Brain pericyte (primary cell): Measurements from ENCODE around the gene XPO6.
"Not testable (repeated sequence)": the region's sequence is repeated elsewhere in the genome, so short reads cannot be mapped to it uniquely, and the experiment has no call there.

Experiments
- DNase-seq: peaks from one replicate; pipeline ENCODE4 v3.0.0-alpha.2; 2012; ENCODE audit warnings: low read depth, low spot score

Gene XPO6

DNA sequence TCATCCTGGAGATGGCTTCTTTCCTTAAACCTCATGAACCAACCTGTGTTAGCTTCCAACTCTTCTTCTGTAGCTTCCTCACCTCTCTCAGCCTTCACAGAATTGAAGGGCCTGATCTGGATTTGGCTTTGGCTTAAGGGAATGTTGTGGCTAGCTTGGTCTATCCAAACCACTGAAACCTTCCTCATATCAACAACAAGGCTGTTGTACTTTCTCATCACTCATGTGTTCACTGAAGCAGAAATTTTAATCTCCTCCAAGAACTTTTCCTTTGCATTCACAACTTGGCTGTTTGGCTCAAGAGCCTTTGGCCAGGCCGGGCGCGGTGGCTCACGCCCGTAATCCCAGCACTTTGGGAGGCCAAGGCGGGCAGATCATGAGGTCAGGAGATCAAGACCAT is 95.9 kb downstream of the XPO6 start:
- not testable (repeated sequence) for DNase-seq

DNA sequence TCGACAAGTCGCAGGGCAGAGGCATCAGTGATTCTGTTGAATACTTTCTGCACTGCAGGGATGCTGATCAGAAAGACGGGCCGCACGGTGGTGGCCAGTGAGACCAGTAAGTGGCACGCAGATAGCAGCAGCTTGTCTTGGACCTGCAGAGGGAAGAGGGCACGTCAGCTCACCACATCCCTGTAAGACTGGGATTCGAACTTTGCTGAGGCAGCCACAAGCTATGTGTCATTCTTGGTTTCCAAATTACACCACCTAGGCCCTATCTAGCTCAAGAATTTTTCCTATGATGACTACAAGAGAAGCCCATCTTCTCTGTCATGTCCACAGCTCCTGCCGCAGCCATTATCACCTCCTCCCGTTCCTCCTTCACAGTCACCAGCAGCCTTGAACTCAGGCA is 98.9 kb downstream of the XPO6 start:
- no peak for DNase-seq

DNA sequence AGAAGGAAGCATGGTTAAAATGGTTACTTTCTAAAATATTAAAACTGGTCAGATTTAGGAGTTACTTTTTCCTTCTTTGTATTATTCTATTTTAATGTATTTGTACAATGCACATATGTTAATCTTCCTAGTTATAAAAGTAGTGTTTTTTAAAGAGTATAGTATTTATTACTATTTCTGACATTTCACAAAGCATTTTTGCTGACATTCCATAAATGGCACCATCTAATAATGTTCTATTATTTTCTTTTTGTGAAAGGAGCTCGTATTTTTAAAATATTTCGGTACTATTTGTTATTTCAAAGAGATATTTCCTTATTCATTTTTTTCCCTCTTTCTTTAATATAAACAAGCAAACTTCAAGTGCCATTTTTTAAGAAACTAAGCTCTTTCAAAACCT is 100.8 kb downstream of the XPO6 start:
- no peak for DNase-seq

DNA sequence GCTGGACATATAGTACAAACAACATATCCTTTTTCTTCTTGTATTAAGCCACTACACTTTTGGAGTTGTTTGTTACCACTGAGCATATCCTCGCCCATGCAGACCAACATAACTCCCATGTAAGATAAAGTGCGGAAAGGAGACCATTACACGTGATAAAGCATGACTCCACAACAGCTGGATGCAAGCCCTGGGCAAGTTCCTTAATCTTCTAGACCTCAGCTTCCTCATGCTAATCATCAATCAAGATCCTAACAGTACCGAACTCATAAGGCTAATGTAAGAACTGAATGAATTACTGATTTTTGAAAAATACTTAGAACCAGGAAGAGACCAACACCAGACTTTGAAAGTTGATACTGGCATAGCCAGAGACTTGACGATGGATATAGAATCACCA is 101.3 kb downstream of the XPO6 start:
- DNase-seq: no peak

DNA sequence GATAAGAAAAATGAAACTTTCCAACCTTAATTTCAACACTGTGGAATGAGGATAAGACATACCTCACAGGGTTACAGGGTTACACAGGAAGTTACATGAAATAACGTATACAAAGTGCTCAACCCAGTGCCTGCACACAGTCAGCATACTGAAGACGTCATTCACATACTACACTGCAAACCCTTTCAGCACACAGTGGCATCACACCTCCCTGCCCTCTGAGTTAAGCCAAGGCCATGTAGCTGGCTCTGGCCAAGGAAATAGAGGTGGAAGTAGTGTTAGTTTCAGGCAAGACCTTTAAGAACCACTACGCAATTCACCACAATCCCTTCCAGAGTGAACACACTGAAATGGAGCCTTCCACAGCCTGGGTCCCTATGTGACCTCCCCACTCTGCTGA is 101.7 kb downstream of the XPO6 start:
- DNase-seq: no peak

DNA sequence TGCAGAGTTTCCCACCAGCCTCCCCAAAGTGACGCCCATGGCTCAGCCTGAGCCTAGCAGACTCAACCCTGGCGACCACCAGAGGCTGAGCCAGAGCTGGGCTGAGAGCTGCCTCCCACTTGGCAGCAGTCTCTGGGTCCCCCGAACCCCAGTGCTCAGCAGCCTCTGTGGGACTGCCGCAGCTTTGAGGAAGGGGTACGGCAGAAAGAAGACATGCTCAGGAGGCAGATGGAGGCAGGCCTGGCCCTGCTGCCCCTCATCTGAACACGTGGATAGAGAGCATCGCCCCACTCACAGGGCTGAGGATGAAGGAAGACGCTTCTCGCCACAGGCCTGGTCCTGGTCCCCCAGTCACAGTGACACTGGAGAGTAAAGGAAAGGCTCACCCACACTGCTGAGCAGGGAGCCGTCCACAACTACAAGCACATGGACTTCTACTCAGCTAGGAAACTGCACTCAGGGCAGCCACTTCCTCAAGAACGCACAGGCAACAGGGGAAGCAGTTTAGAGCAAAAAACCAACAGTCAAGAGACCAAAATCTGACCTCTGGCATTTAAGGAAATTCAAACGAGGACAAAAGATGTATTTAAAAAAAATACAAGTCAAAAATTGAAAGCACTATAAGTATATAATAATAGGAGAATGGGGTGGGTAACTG is 103.0 kb downstream of the XPO6 start:
- no peak for DNase-seq

DNA sequence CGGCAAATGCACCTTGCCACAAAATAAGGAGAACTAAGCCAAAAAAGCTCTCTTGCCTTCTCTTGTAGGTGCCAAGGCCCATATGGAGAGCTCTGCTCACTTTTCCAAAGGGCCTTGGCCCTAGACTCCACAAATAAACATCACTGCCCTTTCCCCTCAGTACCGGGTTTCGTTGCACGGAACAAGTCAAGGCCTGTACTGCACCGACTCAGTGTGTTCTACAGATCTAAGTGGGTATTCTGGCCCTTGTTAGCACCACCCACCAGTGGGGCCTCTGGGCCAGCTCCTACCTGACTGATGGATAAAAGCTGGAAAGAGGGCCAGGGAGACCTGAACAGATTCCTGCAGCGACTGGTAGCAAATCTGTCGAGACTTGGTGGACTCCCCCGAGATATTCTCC is 104.5 kb downstream of the XPO6 start:
- DNase-seq: no peak

DNA sequence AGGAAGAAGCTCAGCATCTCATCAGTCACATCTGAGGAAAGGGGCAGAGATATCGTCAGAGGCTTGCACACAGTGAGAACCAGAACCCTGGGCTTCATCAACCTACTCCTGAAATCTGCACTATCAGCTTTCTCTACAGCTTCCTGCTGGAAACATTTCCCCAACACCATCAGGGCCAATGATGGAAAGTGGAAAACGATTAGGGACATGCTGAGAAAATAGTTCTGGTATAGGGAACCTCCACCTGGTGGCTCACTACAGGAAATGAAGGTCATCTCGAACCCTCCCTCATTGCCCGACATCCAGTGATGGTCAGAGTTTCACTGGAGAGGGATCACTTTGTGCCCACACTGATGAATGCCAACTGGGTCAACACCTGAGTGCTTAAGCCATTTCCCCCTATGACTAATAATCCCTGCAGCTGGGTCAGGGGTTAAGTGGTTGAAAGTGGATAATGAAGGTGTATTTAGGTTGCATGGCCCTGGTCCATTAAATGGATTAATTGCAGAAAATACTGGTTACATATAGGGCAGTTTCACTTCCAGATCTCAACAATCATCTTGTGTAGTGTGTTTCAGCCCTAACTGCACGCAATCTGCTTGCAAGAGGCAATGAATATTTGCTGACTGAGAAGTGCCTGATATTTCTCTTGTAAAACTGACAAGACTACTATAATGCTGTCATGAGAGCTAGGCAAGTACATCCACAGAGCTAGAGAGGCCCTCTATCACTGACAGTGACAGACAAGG is 105.1 kb downstream of the XPO6 start:
- no peak for DNase-seq

DNA sequence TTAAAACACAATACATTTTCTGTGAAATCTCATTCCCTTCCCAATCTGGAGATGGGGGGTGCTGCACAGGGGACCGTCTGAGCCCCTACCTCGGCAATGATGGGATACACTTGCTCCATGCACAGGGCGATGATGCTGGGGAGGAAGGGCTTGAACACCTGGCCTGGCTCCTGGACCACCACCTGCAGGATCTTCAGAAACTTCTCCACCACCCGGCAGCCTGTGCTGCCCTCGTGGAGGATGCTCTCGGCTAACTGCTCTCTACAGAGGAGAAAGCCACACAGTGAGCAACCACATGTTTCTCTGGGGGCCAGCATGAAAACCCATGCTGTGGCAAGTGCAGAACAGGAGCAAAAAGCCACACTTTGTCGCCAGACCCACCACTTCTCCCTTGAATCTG is 105.8 kb downstream of the XPO6 start:
- DNase-seq: no peak

DNA sequence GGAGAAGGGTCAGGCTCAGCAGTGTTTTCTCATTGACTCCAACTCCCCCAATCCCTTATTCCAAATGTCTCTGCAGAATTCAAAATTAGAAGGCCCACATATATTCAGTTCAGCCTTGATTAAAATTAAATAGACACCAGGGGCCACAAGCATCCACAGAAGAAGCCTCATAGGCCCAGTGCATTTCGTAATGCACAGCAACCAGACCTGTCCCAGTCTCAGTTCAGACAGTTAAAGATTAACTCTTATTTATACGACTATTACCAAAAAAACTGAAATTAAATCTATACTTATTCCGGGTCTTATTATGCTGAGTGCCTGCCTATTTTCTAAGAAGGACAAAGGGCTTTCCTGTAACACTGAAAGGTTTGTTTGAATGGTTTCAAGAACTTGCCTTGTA is 106.5 kb downstream of the XPO6 start:
- no peak for DNase-seq

DNA sequence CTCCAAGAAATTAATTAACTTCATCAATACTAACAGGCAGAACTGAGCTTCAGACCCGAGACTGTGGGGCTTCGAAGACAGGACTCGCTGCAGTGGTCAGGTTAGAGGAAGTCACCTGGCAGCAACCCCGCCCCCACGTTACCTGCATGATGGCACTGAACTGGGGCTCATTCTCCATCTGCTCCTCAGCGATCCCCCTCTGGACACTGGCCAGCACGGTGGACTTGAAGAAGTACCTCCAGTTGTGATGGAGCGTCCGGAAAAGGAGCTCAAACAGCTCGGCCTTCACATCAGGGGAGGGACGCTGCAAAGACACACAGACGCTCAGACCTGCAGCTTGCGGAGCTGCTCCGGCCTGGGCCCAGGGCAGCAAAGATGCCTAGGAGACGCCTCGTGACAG is 107.4 kb downstream of the XPO6 start:
- DNase-seq: no peak

DNA sequence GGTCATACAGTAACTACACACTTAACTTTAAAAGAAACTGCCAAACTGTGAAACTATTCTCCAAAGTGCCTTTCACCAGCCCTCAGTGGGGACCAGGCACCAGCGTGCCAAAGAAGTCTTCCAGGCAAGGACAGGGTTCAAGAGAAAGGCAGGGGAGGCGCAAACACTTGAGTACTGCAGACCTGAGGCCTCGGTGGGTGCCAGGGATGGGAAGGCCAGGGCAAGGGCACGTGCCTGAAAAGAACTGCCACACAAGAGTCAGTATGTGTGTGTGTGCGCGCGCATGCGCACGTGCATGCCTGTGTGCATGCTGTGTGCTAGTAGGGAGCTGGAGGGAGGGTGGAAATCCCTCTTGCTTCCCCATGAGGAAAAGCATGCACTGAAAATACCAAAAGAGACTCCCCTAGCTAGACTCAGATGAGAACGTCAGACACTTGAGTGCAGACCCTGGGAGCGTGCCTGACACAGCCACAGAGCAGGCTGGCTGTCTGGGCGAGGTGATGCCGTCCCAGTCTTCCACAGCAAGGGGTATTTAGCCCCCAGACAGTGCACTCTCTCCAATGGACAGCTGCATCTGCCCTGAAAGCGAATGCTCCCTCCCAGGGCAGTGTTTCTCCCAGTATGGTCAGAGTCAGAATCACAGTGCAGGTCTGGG is 108.1 kb downstream of the XPO6 start:
- no peak for DNase-seq

DNA sequence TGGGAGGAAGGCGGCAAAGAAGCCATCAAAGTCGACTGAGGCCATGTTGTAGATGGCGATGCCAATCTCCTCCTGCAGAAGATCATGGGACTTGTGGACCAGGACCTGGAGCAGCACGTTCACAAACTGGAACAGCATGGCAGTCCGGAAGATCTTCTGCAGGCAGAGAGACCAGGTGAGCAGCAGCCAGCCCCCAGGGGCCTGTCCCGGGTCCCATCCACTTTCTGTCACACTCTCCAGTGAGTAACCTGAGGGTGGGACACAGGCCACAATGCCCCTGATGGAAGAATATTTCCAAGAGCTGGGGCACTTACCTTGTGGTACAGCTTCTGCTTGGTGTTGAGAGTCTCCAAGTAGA is 110.3 kb downstream of the XPO6 start:
- DNase-seq: no peak

DNA sequence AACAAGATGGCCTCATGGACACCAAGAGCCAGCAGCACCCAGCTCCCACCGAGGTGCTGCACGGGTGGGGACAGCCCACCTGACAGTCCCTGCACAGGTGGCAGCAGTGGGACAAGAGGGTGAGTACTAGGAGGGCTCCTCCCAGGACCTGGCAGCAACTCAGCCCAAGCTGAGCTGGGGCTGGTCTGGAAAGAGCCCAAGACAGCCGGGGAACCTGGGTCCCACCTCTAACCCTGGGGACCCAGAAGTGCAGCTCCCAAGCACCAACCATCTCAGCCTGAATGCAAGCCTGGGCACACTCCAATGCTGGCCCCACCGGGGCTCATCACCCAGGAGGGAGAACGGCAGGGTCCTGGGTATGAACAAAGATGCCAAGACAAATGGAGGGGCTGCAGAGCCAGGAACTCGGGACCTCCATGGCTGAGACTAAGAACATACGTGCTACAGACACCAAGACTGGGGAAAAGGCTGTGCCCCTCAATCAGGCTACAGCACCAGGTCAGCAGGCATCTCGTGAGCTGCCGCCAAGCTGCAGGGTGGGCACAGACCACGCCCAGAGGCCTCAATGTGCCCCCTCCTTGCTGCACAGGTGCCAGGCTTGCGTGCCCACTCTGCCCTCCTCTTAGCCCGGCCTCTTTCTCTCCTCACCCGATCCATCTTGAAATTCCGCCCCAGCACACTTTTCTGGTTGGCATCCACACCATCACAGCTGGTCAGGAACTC is 110.8 kb downstream of the XPO6 start:
- no peak for DNase-seq

DNA sequence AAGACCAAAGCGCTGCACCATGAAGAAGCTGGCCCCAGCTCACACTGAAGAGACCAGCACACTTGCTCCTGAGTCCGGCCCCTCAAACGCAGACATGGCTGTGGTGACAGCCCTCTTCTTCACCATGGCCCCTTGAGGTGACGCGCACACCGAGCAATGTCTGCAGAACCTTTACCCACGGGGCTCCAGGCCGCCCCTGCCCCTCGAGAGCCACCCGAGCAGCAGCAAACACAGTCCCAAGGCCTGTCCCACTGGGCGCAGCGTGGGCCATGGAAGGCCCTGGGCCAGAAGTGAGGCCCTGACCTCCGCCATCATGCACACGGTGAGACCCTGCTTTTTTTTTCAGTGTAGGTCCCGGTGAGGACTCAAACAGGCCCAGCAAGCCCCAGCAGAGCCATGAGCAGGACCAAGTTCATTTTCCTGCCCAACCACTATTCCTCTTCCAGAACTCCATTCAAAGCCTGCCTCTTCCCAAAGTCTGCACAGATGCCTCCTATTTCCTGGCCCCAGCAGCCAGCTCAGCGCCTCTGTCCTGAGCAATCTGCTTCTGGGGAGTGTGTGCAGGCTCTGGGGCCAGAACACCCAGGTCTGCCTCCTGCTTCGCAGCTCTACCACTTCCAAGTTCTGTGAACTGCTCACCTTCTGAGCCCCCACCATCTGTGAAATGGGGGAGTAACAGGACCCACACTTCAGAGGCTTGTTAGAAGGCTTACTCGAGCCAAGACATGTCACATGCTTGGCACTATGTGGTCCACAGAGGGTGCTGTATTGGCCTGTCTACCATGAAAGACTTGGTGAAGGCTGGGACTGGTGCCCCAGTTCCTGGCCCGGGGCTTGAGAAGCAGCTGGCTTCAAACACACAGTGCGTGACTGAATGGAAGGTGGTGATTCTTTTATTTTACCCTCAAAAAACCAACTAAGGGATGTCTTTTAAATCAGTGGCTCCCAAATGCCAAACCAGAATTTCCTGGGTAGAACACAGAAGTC is 112.5 kb downstream of the XPO6 start:
- DNase-seq: no peak

DNA sequence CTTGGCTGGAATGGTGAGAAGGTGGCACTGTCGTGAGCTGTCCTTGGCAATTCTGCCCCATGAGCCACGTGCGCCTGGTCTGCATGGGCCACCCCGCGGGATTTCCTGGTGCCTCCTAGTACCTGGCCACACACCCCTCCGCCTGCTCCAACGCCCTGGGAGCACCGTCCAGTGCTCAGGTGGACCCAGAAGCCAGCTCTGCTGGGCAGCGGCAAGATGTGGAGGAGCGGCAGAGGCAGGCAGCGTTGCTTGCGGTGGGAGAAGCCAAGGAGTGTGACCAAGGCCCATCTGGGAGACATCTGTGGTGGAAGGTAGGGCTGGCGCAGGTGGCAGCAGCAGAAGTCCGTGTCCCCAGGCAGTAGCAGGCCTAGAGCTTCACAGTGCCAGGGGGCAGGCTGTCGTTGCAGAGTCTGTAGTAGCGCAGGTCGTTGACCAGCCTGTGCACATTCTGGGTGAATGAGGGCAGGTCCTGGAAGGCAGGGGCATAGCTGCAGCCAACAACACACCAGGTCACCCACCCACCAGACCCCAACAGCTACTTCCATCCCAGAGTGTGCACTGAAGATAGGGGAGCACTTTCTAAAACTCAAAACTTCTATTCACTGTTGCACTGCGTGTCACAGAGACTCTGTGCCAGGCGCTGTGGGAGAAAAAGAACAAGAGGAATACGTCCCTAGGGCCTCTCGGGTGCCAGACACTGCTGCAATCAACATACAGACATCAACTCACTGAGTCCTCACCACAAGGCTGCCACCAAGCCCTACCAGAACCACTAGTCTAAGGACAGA is 113.4 kb downstream of the XPO6 start:
- DNase-seq: no peak

DNA sequence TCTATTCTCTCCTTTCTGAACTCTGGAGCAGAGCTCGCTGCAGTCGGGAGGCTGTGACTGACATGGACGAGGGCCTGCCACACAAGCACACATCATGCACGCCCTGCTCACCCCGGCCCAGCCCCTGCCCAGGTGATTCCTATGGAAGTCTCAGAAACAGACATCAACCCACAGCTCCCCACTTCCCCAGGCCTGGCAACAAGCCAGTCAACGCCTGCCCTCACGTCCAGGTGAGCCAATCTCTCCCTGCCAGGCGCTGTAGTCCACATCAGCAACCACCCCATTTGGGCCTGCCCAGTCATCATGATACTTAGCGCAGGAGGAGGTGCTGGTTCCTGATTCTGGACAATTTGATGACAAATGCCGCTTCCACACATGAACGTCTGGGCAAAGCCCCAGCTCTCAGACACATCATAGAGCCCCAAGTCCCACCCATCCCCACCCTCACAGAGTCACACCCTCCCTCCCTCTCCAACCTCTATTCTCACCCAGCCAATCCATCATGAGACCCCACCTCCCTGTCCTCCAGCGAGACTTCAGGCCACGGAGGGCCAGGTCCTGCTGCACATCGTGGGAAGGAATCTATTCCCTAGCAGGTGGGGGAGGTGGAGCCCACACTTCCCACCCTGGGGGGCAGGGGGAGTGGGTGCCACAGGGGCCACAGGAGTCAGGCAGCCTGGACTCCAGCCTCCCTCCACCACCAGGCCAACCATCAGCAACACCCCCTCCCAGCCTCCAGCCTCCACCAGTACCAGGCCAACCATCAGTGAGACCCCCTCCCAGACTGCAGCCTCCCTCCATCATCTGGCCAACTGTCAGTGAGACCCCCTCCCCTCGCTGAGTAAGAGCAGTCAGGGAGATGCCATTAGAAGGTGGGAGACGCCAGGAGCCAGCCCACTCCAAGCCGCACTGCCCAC is 114.5 kb downstream of the XPO6 start:
- DNase-seq: no peak

DNA sequence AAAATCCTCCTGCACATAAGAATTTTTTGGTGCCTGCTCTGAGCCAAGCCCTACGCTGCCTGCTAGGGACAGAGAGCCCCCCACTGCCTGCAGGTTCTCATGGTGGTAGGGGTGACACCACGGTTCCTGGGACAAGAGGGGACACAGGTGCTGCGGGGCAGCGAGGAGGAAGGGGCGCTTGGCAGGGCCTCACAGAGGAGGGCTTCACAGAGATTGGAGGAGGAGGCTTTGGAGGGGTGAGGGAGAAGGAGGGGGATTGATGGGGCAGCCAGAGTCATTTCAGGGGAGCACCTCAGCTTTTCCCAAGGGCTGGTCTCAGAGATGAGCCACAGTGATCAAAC is 118.4 kb downstream of the XPO6 start:
- DNase-seq: no peak

DNA sequence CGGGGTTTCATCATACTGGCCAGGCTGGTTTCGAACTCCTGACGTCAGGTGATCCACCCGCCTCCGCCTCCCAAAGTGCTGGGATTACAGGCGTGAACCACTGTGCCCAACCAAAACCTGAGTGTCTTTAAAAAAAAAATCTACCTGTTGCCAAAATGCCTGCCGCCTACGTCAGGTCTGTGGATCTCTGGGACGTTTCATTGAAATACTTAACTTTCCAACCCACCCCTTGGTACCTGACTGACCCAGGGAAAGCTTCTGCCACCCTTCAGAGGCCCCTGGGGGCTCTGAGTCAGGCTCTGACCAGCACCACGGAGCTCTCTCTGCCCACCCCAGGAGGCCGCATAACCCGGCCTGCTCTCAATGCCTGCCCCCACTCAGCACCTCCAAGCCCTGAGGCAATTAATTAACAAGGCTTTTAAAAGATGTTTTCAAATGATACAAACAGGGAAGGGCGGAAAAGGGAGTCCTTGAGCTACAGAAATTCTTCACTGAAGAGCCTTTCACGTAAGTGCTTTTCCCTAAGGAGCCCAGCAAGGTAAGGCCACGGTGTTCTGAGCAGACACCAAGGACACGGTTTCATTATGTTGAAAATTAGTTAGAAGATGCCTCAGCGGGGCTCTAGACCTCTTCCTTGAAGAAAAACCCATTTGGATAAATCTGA is 118.9 kb downstream of the XPO6 start:
- DNase-seq: no peak
